Measurements from ENCODE around the gene FBXL14.

Gene FBXL14

DNA sequence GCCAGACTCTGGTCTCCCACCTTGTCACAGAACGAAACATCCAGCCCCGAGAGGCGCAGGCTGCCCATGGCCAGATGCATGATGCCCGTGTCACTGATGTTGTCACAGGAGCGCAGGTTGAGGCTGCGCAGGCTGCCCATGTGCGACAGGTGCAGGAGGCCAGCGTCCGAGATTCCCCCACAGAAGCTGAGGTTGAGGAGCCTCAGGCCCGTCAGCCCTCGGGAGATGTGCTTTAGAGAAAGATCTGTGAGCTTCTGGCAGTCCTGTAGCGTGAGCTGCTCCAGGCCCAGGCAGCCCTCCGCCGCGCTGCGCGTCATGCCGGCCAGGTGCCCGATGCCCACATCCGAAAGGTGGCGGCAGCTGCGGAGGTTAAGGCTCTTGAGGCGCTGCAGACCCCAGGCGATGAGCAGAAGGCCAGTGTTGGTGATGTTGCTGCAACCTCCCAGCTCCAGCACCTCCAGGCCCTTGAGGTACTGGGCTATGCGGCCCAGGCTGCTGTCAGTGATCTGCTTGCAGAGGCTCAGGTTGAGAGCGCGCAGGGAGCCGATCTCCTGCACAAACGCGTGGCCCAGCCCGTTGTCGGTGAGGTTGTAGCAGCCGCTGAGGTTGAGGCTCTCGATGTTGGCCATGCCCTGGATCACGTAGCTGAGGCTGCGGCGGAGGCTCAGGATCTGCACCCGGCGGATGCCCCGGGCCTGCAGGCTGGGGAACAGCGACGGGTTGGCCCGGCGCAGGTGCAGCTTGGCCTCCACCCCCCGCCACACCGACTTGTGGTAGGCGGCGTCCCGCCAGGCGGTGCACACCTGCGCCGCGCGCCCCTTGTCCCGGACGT is 991 bp downstream of the FBXL14 start:
- Histone ChIP-seq H2AFZ (ENCODE audit: low read length) (no peak overlapping the region), H3K79me2 (ENCODE audit: low read length) (peaks cover 87% of the 10 kb centered on the region), H3K36me3 (replicated peaks; ENCODE audit: insufficient read depth, low read length) (no peaks in the 10 kb centered on the region), H3K27ac (ENCODE audit: low read length) (peak overlapping the region; percentile 81), H3F3A (ENCODE audit: insufficient read depth, low read length) (peaks cover 37% of the 10 kb centered on the region), H3K27me3 (replicated peaks; ENCODE audit: insufficient read depth, low read length) (no peaks in the 10 kb centered on the region), H3K9me2 (replicated peaks; ENCODE audit: insufficient read depth, low read length) (no peaks in the 10 kb centered on the region), H3K4me1 (ENCODE audit: low read length) (peaks cover 30% of the 10 kb centered on the region), H4K20me1 (ENCODE audit: insufficient read depth, low read length) (peaks cover 20% of the 10 kb centered on the region), H3K4me3 (ENCODE audit: low read length) (peak overlapping the region; percentile 78), H3K4me2 (ENCODE audit: low read depth, low read length) (peak overlapping the region; percentile 89), H3K9me3 (replicated peaks; ENCODE audit: insufficient read depth, low read length) (no peaks in the 10 kb centered on the region), H3K9ac (ENCODE audit: low read length) (peak overlapping the region; percentile 78)
- TF ChIP-seq EZH2phosphoT487 (IDR thresholded peaks at IDR 0.05; ENCODE audit: low read length) = no peak
- TF ChIP-seq, protein P1, sequence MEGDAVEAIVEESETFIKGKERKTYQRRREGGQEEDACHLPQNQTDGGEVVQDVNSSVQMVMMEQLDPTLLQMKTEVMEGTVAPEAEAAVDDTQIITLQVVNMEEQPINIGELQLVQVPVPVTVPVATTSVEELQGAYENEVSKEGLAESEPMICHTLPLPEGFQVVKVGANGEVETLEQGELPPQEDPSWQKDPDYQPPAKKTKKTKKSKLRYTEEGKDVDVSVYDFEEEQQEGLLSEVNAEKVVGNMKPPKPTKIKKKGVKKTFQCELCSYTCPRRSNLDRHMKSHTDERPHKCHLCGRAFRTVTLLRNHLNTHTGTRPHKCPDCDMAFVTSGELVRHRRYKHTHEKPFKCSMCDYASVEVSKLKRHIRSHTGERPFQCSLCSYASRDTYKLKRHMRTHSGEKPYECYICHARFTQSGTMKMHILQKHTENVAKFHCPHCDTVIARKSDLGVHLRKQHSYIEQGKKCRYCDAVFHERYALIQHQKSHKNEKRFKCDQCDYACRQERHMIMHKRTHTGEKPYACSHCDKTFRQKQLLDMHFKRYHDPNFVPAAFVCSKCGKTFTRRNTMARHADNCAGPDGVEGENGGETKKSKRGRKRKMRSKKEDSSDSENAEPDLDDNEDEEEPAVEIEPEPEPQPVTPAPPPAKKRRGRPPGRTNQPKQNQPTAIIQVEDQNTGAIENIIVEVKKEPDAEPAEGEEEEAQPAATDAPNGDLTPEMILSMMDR (IDR thresholded peaks at IDR 0.05; ENCODE audit: low read length) = no peak
- TF ChIP-seq EZH2 (optimal IDR thresholded peaks at IDR 0.05; ENCODE audit: low read depth, low read length) = no peak
- DNase-seq = peak; percentile 75

DNA sequence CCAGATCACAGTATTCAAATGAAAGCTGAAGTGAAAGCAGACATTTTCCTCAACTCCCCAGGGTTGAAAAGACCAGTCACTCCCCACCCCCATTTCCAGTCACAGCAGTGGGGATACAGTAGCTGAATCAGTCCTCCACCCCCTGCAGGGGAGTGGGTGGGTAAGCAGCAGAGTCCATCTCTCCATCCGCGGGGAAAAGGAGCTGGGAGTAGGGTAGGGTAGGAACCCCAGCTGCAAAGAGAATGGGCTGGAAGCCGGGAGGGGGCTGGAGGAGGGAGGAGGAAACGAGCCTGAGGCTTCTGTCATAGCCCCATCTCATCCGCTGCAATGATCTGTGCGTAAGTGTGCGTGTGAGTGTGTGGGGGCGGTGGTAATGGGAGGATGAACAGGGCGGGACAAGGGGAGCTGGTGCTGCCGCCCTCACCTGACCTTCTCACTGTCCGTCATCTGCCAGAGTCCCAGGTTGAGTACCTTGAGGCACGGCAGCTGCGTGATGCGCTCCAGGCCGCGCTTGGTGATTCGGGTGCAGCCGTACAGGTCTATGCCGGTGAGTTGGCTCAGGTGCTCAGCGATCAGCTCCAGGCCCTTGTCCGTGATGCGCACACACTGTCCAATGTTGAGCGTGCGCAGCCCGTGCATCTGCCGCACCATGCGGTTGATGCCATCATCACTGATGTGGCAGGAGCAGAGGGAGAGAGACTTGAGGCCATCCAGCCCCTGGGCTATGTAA is 1.8 kb downstream of the FBXL14 start:
- H3K36me3 ChIP-seq (replicated peaks; ENCODE audit: insufficient read depth, low read length) = no peaks in the 10 kb centered on the region
- DNase-seq = peak; percentile 83
- H3F3A ChIP-seq (ENCODE audit: insufficient read depth, low read length) = peaks cover 40% of the 10 kb centered on the region
- H3K9me3 ChIP-seq (replicated peaks; ENCODE audit: insufficient read depth, low read length) = no peaks in the 10 kb centered on the region
- no peak overlapping the region for H2AFZ ChIP-seq (ENCODE audit: low read length)
- peaks cover 23% of the 10 kb centered on the region for H4K20me1 ChIP-seq (ENCODE audit: insufficient read depth, low read length)
- H3K4me1 ChIP-seq (ENCODE audit: low read length) = peaks cover 35% of the 10 kb centered on the region
- no peaks in the 10 kb centered on the region for H3K9me2 ChIP-seq (replicated peaks; ENCODE audit: insufficient read depth, low read length)
- peak overlapping the region; percentile 78 for H3K9ac ChIP-seq (ENCODE audit: low read length)
- TF ChIP-seq EZH2phosphoT487 (IDR thresholded peaks at IDR 0.05; ENCODE audit: low read length) = no peak
- TF ChIP-seq, protein P1 (IDR thresholded peaks at IDR 0.05; ENCODE audit: low read length) = no peak; the same call in 1 of the 2 replicates
- no peak for TF ChIP-seq EZH2 (optimal IDR thresholded peaks at IDR 0.05; ENCODE audit: low read depth, low read length)
- peak overlapping the region; percentile 78 for H3K4me3 ChIP-seq (ENCODE audit: low read length)
- no peaks in the 10 kb centered on the region for H3K27me3 ChIP-seq (replicated peaks; ENCODE audit: insufficient read depth, low read length)
- peaks cover 87% of the 10 kb centered on the region for H3K79me2 ChIP-seq (ENCODE audit: low read length)
- peak overlapping the region; percentile 89 for H3K4me2 ChIP-seq (ENCODE audit: low read depth, low read length)
- peak overlapping the region; percentile 81 for H3K27ac ChIP-seq (ENCODE audit: low read length)

DNA sequence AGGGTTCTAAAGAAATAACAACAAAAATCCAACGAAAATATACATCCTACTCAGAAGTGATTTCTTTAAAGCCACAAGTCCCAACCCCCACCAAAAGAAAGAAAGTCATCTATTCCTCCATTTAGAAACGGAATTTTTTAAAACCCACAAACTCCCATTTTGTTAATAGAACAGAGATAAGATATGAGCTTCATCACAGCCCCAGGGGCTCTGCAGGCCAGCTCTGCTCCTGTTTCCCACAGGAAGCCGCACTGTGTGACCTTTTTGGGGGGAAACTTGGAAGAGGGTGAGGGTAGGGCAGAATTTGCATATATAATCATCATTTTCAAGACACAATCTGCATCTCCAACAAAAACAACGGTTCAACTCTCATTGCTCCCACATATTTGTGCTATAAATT is 2.8 kb downstream of the FBXL14 start:
- Histone ChIP-seq H3K4me3 (ENCODE audit: low read length) (peak overlapping the region; percentile 56), H3K27ac (ENCODE audit: low read length) (peak overlapping the region; percentile 21; the same call in 1 of the 2 replicates), H3K9me2 (replicated peaks; ENCODE audit: insufficient read depth, low read length) (no peaks in the 10 kb centered on the region), H3K4me1 (ENCODE audit: low read length) (peaks cover 40% of the 10 kb centered on the region), H3K4me2 (ENCODE audit: low read depth, low read length) (peak overlapping the region; percentile 92), H3F3A (ENCODE audit: insufficient read depth, low read length) (peaks cover 42% of the 10 kb centered on the region), H2AFZ (ENCODE audit: low read length) (no peak overlapping the region), H3K27me3 (replicated peaks; ENCODE audit: insufficient read depth, low read length) (no peaks in the 10 kb centered on the region), H3K9ac (ENCODE audit: low read length) (peak overlapping the region; percentile 22; the same call in 1 of the 2 replicates), H3K9me3 (replicated peaks; ENCODE audit: insufficient read depth, low read length) (no peaks in the 10 kb centered on the region), H3K36me3 (replicated peaks; ENCODE audit: insufficient read depth, low read length) (no peaks in the 10 kb centered on the region), H3K79me2 (ENCODE audit: low read length) (peaks cover 88% of the 10 kb centered on the region), H4K20me1 (ENCODE audit: insufficient read depth, low read length) (peaks cover 29% of the 10 kb centered on the region)
- TF ChIP-seq, protein P1 (IDR thresholded peaks at IDR 0.05; ENCODE audit: low read length) = no peak
- TF ChIP-seq EZH2phosphoT487 (IDR thresholded peaks at IDR 0.05; ENCODE audit: low read length) (no peak), EZH2 (optimal IDR thresholded peaks at IDR 0.05; ENCODE audit: low read depth, low read length) (no peak)
- no peak for DNase-seq
